Liver (tissue), 9 donors: ENCODE measurements around the gene SUCO. TPM values are rescaled to one million over a fixed set of nuclear protein-coding genes. Genes with fewer than 3 reads are reported as not detected.

Source experiments
- DNase-seq: peaks from one replicate; pipeline ENCODE4 v3.0.0-alpha.2; 2017; ENCODE audit warnings: low spot score
- H3K27ac ChIP-seq, 2 donors: one replicate each; pipeline ENCODE4 v1.7.0; 2013; ENCODE audit warnings: inconsistent platforms in 2 of 2, low read length in 2 of 2, control low read depth in 1 of 2, low read depth in 1 of 2, mild to moderate bottlenecking in 1 of 2
- H3K27me3 ChIP-seq, 4 donors: one replicate each; pipeline versions ENCODE4 v1.6.1 to v1.7.0; 2013; ENCODE audit warnings: low read length in 3 of 4, inconsistent platforms in 1 of 4, mild to moderate bottlenecking in 1 of 4, moderate library complexity in 1 of 4; ENCODE audit not compliant: control insufficient read depth in 4 of 4, insufficient read depth in 4 of 4
- H3K36me3 ChIP-seq, 4 donors: one replicate each; pipeline versions ENCODE4 v1.6.1 to v1.7.0; 2013; ENCODE audit warnings: low read length in 3 of 4, mild to moderate bottlenecking in 3 of 4, low read depth in 1 of 4, moderate library complexity in 1 of 4; ENCODE audit not compliant: control insufficient read depth in 4 of 4, insufficient read depth in 3 of 4
- H3K4me1 ChIP-seq, 4 donors: one replicate each; pipeline versions ENCODE4 v1.6.1 to v1.7.0; 2013; ENCODE audit warnings: low read length in 3 of 4, mild to moderate bottlenecking in 3 of 4, moderate library complexity in 1 of 4; ENCODE audit not compliant: control insufficient read depth in 4 of 4, insufficient read depth in 4 of 4
- H3K4me3 ChIP-seq, 3 donors: one replicate each; pipeline versions ENCODE4 v1.6.1 to v1.7.0; 2013; ENCODE audit warnings: low read length in 3 of 3, control low read depth in 1 of 3, low read depth in 1 of 3, mild to moderate bottlenecking in 1 of 3
- H3K9ac ChIP-seq, 2 donors: one replicate each; pipeline ENCODE4 v1.7.0; 2013; ENCODE audit warnings: low read length in 2 of 2, mild to moderate bottlenecking in 2 of 2, moderate library complexity in 2 of 2, control low read depth in 1 of 2, low read depth in 1 of 2
- H3K9me3 ChIP-seq, 4 donors: one replicate each; pipeline versions ENCODE4 v1.6.1 to v1.7.0; 2013; ENCODE audit warnings: low read length in 3 of 4; ENCODE audit not compliant: control insufficient read depth in 4 of 4
- ATF3 ChIP-seq: IDR thresholded peaks from 2 replicates; pipeline ENCODE4 v1.6.1; 2016; ENCODE audit warnings: antibody characterized with exemption
- CTCF ChIP-seq: fragments of 150-350 bp; IDR thresholded peaks from 2 replicates; pipeline ENCODE4 v1.5.1; 2017; ENCODE audit warnings: improper control_type of control experiment, low read depth, low read length; ENCODE audit not compliant: missing input control
- EGR1 ChIP-seq, 2 donors: IDR thresholded peaks; 2 replicates each; pipeline ENCODE4 v1.6.1; 2016 to 2018; ENCODE audit warnings: antibody characterized with exemption in 2 of 2, low read depth in 2 of 2
- FOXA1 ChIP-seq: IDR thresholded peaks from 2 replicates; pipeline ENCODE4 v1.6.1; 2016; ENCODE audit warnings: antibody characterized with exemption
- FOXA2 ChIP-seq: IDR thresholded peaks from 2 replicates; pipeline ENCODE4 v1.6.1; 2016; ENCODE audit warnings: antibody characterized with exemption
- GABPA ChIP-seq, 2 donors: IDR thresholded peaks in 1 of 2; conservative IDR thresholded peaks in 1 of 2; 2 replicates each; pipeline ENCODE4 v1.6.1; 2016; ENCODE audit warnings: antibody characterized with exemption in 2 of 2, mild to moderate bottlenecking in 1 of 2, moderate library complexity in 1 of 2
- HNF4A ChIP-seq, 2 donors: conservative IDR thresholded peaks; 2 replicates each; pipeline ENCODE4 v1.6.1; 2016; ENCODE audit warnings: antibody characterized with exemption in 2 of 2, mild to moderate bottlenecking in 2 of 2
- HNF4G ChIP-seq: IDR thresholded peaks from 2 replicates; pipeline ENCODE4 v1.6.1; 2016; ENCODE audit warnings: antibody characterized with exemption
- JUND ChIP-seq, 2 donors: IDR thresholded peaks; 2 replicates each; pipeline ENCODE4 v1.6.1; 2016; ENCODE audit warnings: antibody characterized with exemption in 2 of 2
- NR2F2 ChIP-seq: IDR thresholded peaks from 2 replicates; pipeline ENCODE4 v1.6.1; 2016; ENCODE audit warnings: antibody characterized with exemption
- RAD21 ChIP-seq, 2 donors: IDR thresholded peaks; 2 replicates each; pipeline ENCODE4 v1.6.1; 2016; ENCODE audit warnings: antibody characterized with exemption in 2 of 2, mild to moderate bottlenecking in 2 of 2
- REST ChIP-seq: IDR thresholded peaks from 2 replicates; pipeline ENCODE4 v1.6.1; 2016; ENCODE audit warnings: antibody characterized with exemption, mild to moderate bottlenecking
- RXRA ChIP-seq, 2 donors: IDR thresholded peaks; 2 replicates each; pipeline ENCODE4 v1.6.1; 2017 to 2018; ENCODE audit warnings: antibody characterized with exemption in 2 of 2, mild to moderate bottlenecking in 1 of 2
- SP1 ChIP-seq: IDR thresholded peaks from 2 replicates; pipeline ENCODE4 v1.6.1; 2018; ENCODE audit warnings: antibody characterized with exemption, mild to moderate bottlenecking
- ZBTB33 ChIP-seq: IDR thresholded peaks from 2 replicates; pipeline ENCODE4 v1.6.1; 2016; ENCODE audit warnings: antibody characterized with exemption
- WGBS: extraction: QIAGEN DNeasy Blood & Tissue Kit; methylation state at CpG from one replicate; pipeline ENCODE4 v1.1.7; 2013; 5-methylcytosine and 5-hydroxymethylcytosine counted together
- polyA plus RNA-seq, 2 donors: library from polyadenylated mRNA; stranded (reverse) in 1 of 2; unstranded in 1 of 2; fragments of 200-250 nt in 1 of 2; fragments of >200 nt in 1 of 2; fragmentation: Nextera tagmentation in 1 of 2; extraction: Ambion mirVana in 1 of 2; gene quantifications; one replicate each; pipeline versions ENCODE4 v1.2.1 to v1.2.3, GENCODE V29; 2013 to 2015
- total RNA-seq, 2 donors: library from RNA; depleted of rRNA; stranded (reverse); fragments of >200 nt; gene quantifications; one replicate each; pipeline ENCODE4 v1.2.3, GENCODE V29; 2014
- donor health status: healthy.
- donor health status: healthy.
- donor health status: healthy.
- donor health status: healthy.
- donor health status: healthy.

The SUCO gene
- total and polyA plus RNA-seq, 4 donors = 2.8 to 38.1 (median 8.5) TPM

GRCh38 chr1:172488393-172488792 is 44.6 kb upstream of the SUCO start (continued):
- TF ChIP-seq ZBTB33 (no peak), CTCF (no peak)

GRCh38 chr1:172489847-172490246 is 43.1 kb upstream of the SUCO start:
- H3K4me1 ChIP-seq = no peaks in the 10 kb centered on the region
- H3K27me3 ChIP-seq = no peaks in the 10 kb centered on the region
- DNase-seq = no peak
- TF ChIP-seq HNF4G (no peak), SP1 (no peak), RXRA (IDR thresholded peaks at IDR 0.05) (no peak), ATF3 (no peak), ZBTB33 (no peak), RAD21 (IDR thresholded peaks at IDR 0.05) (no peak), REST (no peak), FOXA2 (no peak), EGR1 (IDR thresholded peaks at IDR 0.05; ENCODE audit: low read depth in 2 of 2) (no peak), FOXA1 (no peak), HNF4A (conservative IDR thresholded peaks at IDR 0.05) (no peak), NR2F2 (no peak), GABPA (IDR thresholded peaks at IDR 0.05 in 1 of 2, conservative IDR thresholded peaks at IDR 0.05 in 1 of 2) (no peak), JUND (IDR thresholded peaks at IDR 0.05) (no peak)
- H3K4me3 ChIP-seq = no peak overlapping the region
- H3K27ac ChIP-seq = no peak overlapping the region
- no peak overlapping the region for H3K9ac ChIP-seq
- WGBS = 88% methylated on average over 3 of the region's 3 CpGs
- H3K36me3 ChIP-seq = no peaks in the 10 kb centered on the region
- H3K9me3 ChIP-seq = no peaks in the 10 kb centered on the region
